Loucy (cell line): Measurements from ENCODE around the gene NETO2.

ENCODE experiments used
- CTCF ChIP-seq: fragments of 200-600 bp; sonication (generic); conservative IDR thresholded peaks from 2 replicates; pipeline ENCODE4 v1.5.1; 2014; ENCODE audit warnings: mild to moderate bottlenecking, antibody characterized with exemption, low read length
- EZH2phosphoT487 ChIP-seq: fragments of 200-600 bp; IDR thresholded peaks from 2 replicates; pipeline ENCODE4 v1.6.1; 2018; ENCODE audit warnings: antibody characterized with exemption, mild to moderate bottlenecking, moderate library complexity, borderline replicate concordance

GRCh38 chr16:47063011-47063724 is 80.6 kb downstream of the NETO2 start:
- TF ChIP-seq CTCF = no peak
- no peak for TF ChIP-seq EZH2phosphoT487
